ENCODE results near the gene FOXC1.

Gene FOXC1

GRCh38 chr6:1609648-1610496, at the start of gene FOXC1:
TSS of gene FOXC1 (plus strand) at chr6:1609915. CDS start at chr6:1610446, 531 bp downstream.
- no peak for DNase-seq (ENCODE audit: low read depth)

GRCh38 chr6:1560281-1561058, 49.2 kb upstream of the FOXC1 start:
- no peak for DNase-seq (ENCODE audit: low read depth)

- DNase-seq (ENCODE audit: low read depth) = no peak
Observed at GRCh38 chr6:1561355-1561754, 48.4 kb upstream of the FOXC1 start.

- no peak for DNase-seq (ENCODE audit: low read depth)
Observed at GRCh38 chr6:1562171-1562955, 47.4 kb upstream of the FOXC1 start.

GRCh38 chr6:1569377-1569776, 40.3 kb upstream of the FOXC1 start:
- DNase-seq (ENCODE audit: low read depth) = no peak

- no peak for DNase-seq (ENCODE audit: low read depth)
Observed at GRCh38 chr6:1570848-1571247, 38.9 kb upstream of the FOXC1 start.

- no peak for DNase-seq (ENCODE audit: low read depth)
Observed at GRCh38 chr6:1572892-1573291, 36.8 kb upstream of the FOXC1 start.

GRCh38 chr6:1574083-1574761, 35.5 kb upstream of the FOXC1 start:
- no peak for DNase-seq (ENCODE audit: low read depth)

GRCh38 chr6:1574890-1575209, 34.9 kb upstream of the FOXC1 start:
- no peak for DNase-seq (ENCODE audit: low read depth)

- no peak for DNase-seq (ENCODE audit: low read depth)
Observed at GRCh38 chr6:1575210-1576041, 34.3 kb upstream of the FOXC1 start.

GRCh38 chr6:1576166-1576565, 33.5 kb upstream of the FOXC1 start:
- DNase-seq (ENCODE audit: low read depth) = no peak

GRCh38 chr6:1576711-1577110, 33.0 kb upstream of the FOXC1 start:
- no peak for DNase-seq (ENCODE audit: low read depth)

- no peak for DNase-seq (ENCODE audit: low read depth)
Observed at GRCh38 chr6:1577146-1577680, 32.5 kb upstream of the FOXC1 start.

- DNase-seq (ENCODE audit: low read depth) = no peak
Observed at GRCh38 chr6:1577896-1578745, 31.6 kb upstream of the FOXC1 start.

- DNase-seq (ENCODE audit: low read depth) = no peak
Observed at GRCh38 chr6:1579096-1579495, 30.6 kb upstream of the FOXC1 start.

- DNase-seq (ENCODE audit: low read depth) = no peak
Observed at GRCh38 chr6:1580109-1580508, 29.6 kb upstream of the FOXC1 start.

GRCh38 chr6:1580585-1580984, 29.1 kb upstream of the FOXC1 start:
- no peak for DNase-seq (ENCODE audit: low read depth)

- DNase-seq (ENCODE audit: low read depth) = no peak
Observed at GRCh38 chr6:1581120-1581991, 28.4 kb upstream of the FOXC1 start.

- DNase-seq (ENCODE audit: low read depth) = no peak
Observed at GRCh38 chr6:1584146-1584545, 25.6 kb upstream of the FOXC1 start.

Measured in stimulated activated CD8-positive, alpha-beta memory T cell treated with anti-CD3 and anti-CD28 coated beads, Interleukin-12 subunit alpha, Interleukin-12 subunit beta, amount 100 ng/mL, for 4 hours (primary cell).